GM23248 (cell line): Measurements from ENCODE around the gene CAMK2D. TPM values are rescaled to one million over a fixed set of nuclear protein-coding genes. Genes with fewer than 3 reads are reported as not detected.

Experiments used
- DNase-seq: peaks from one replicate; pipeline ENCODE4 v3.0.0-alpha.2; 2015
- H2AFZ ChIP-seq: fragments of 200-600 bp; sonication (generic); 2 replicates; pipeline ENCODE4 v1.6.1; 2016; ENCODE audit warnings: antibody characterized with exemption
- H3F3A ChIP-seq: fragments of 200-600 bp; sonication (generic); 2 replicates; pipeline ENCODE4 v1.6.1; 2016; ENCODE audit warnings: mild to moderate bottlenecking, antibody characterized with exemption, mixed run types; ENCODE audit not compliant: insufficient read depth
- H3K27ac ChIP-seq: fragments of 200-600 bp; sonication (generic); 2 replicates; pipeline ENCODE4 v1.5.1; 2016; ENCODE audit warnings: mild to moderate bottlenecking
- H3K27me3 ChIP-seq: fragments of 200-600 bp; sonication (generic); replicated peaks from 2 replicates; pipeline ENCODE4 v1.6.1; 2016; ENCODE audit warnings: mild to moderate bottlenecking; ENCODE audit not compliant: insufficient read depth
- H3K36me3 ChIP-seq: fragments of 200-600 bp; sonication (generic); 2 replicates; pipeline ENCODE4 v1.6.1; 2016; ENCODE audit warnings: low read depth, mild to moderate bottlenecking
- H3K4me1 ChIP-seq: fragments of 200-600 bp; sonication (generic); 2 replicates; pipeline ENCODE4 v1.6.1; 2016; ENCODE audit warnings: mild to moderate bottlenecking; ENCODE audit not compliant: insufficient read depth
- H3K4me2 ChIP-seq: fragments of 200-600 bp; sonication (generic); one replicate; pipeline ENCODE4 v1.6.1; 2016; ENCODE audit warnings: mild to moderate bottlenecking; ENCODE audit not compliant: unreplicated experiment
- H3K4me3 ChIP-seq: fragments of 200-600 bp; sonication (generic); 2 replicates; pipeline ENCODE4 v1.5.1; 2016; ENCODE audit warnings: mild to moderate bottlenecking
- H3K79me2 ChIP-seq: fragments of 200-600 bp; sonication (generic); 2 replicates; pipeline ENCODE4 v1.6.1; 2016; ENCODE audit warnings: mild to moderate bottlenecking; ENCODE audit not compliant: insufficient read depth
- H3K9ac ChIP-seq: fragments of 200-600 bp; sonication (generic); 2 replicates; pipeline ENCODE4 v1.6.1; 2016; ENCODE audit warnings: mild to moderate bottlenecking
- H3K9me2 ChIP-seq: fragments of 200-600 bp; sonication (generic); 2 replicates; pipeline ENCODE4 v1.6.1; 2016; ENCODE audit warnings: mixed run types, mild to moderate bottlenecking, moderate library complexity; ENCODE audit not compliant: insufficient read depth
- H3K9me3 ChIP-seq: fragments of 200-600 bp; sonication (generic); one replicate; pipeline ENCODE4 v1.6.1; 2017; ENCODE audit warnings: low read depth
- H4K20me1 ChIP-seq: fragments of 200-600 bp; sonication (generic); 2 replicates; pipeline ENCODE4 v1.6.0; 2016; ENCODE audit not compliant: insufficient read depth
- EZH2 ChIP-seq: fragments of 200-600 bp; sonication (generic); IDR thresholded peaks from 2 replicates; pipeline ENCODE4 v1.6.1; 2018; ENCODE audit warnings: antibody characterized with exemption, mild to moderate bottlenecking; ENCODE audit not compliant: insufficient read depth, poor library complexity, severe bottlenecking
- EZH2phosphoT487 ChIP-seq: fragments of 200-600 bp; sonication (generic); IDR thresholded peaks from 2 replicates; pipeline ENCODE4 v1.6.1; 2018; ENCODE audit warnings: antibody characterized with exemption, moderate library complexity, mild to moderate bottlenecking, low read depth; ENCODE audit not compliant: insufficient read depth
- WGBS, 2 experiments: methylation state at CpG; one replicate each; pipeline ENCODE4 v1.1.6; 2015 to 2017; ENCODE audit warnings: low lambda C conversion rate in 2 of 2, low coverage in 1 of 2; ENCODE audit errors: missing lambda C conversion rate in 2 of 2; 5-methylcytosine and 5-hydroxymethylcytosine counted together
- in situ Hi-C: fragments of 300-500 bp; cut with MboI; formaldehyde crosslinking; loops from 2 replicates; pipeline ENCODE4 v1.15.0; 2020
- polyA plus RNA-seq: library from polyadenylated mRNA; unstranded; fragments of >200 nt; fragmentation: Nextera tagmentation; extraction: Ambion mirVana; gene quantifications from 2 replicates; pipeline ENCODE4 v1.2.1, GENCODE V29; 2016
- total RNA-seq: library from RNA; depleted of rRNA; stranded (reverse); fragments of >200 nt; shearing (Covaris generic); gene quantifications from 2 replicates; pipeline ENCODE4 v1.2.3, GENCODE V29; 2014

Gene CAMK2D
- total and polyA plus RNA-seq, 2 experiments from 2014 or later = 78.8 to 94.5 TPM

GRCh38 chr4:113745711-113746110 is 15.8 kb downstream of the CAMK2D start:
- Histone ChIP-seq H3K36me3 (peaks cover 26% of the 10 kb centered on the region; the same call in 1 of the 2 replicates), H3K9me2 (no peaks in the 10 kb centered on the region), H4K20me1 (no peaks in the 10 kb centered on the region; the same call in 1 of the 2 replicates), H3K9me3 (no peaks in the 10 kb centered on the region), H3K27ac (no peak overlapping the region), H3K27me3 (no peaks in the 10 kb centered on the region), H3K9ac (no peak overlapping the region), H3F3A (no peaks in the 10 kb centered on the region), H3K4me3 (no peak overlapping the region), H3K4me2 (no peak overlapping the region), H2AFZ (no peak overlapping the region), H3K79me2 (peaks cover 97% of the 10 kb centered on the region), H3K4me1 (peaks cover 14% of the 10 kb centered on the region)
- TF ChIP-seq EZH2 (no peak), EZH2phosphoT487 (no peak)
- in situ Hi-C loops = no loop called here
- 100% methylated on average over 2 of the region's 2 CpGs for WGBS, 2 experiments
- no peak for DNase-seq

GRCh38 chr4:113744667-113745240 is 16.8 kb downstream of the CAMK2D start:
- DNase-seq = no peak
- Histone ChIP-seq H3K4me1 (peaks cover 14% of the 10 kb centered on the region), H3F3A (0 out of 2 replicates have a peak, but pooled peaks cover 6% of the 10 kb centered on the region), H4K20me1 (no peaks in the 10 kb centered on the region; the same call in 1 of the 2 replicates), H3K36me3 (peaks cover 22% of the 10 kb centered on the region; the same call in 1 of the 2 replicates), H3K27me3 (no peaks in the 10 kb centered on the region), H3K9ac (no peak overlapping the region), H3K4me2 (no peak overlapping the region), H3K9me2 (no peaks in the 10 kb centered on the region), H3K9me3 (no peaks in the 10 kb centered on the region), H3K79me2 (peaks cover 97% of the 10 kb centered on the region), H3K27ac (no peak overlapping the region), H3K4me3 (no peak overlapping the region), H2AFZ (no peak overlapping the region)
- in situ Hi-C loops = no loop called here
- TF ChIP-seq EZH2 (no peak), EZH2phosphoT487 (no peak)
- 99% methylated on average over 4 of the region's 4 CpGs for WGBS, 2 experiments

GRCh38 chr4:113743690-113744089 is 17.8 kb downstream of the CAMK2D start:
- DNase-seq = no peak
- 98 to 99% methylated on average over 6 of the region's 6 CpGs for WGBS, 2 experiments
- Histone ChIP-seq H3K4me1 (peaks cover 19% of the 10 kb centered on the region), H3F3A (peaks cover 16% of the 10 kb centered on the region; the same call in 1 of the 2 replicates), H3K4me3 (no peak overlapping the region), H3K9ac (no peak overlapping the region), H4K20me1 (no peaks in the 10 kb centered on the region; the same call in 1 of the 2 replicates), H3K9me2 (no peaks in the 10 kb centered on the region), H3K27ac (no peak overlapping the region), H3K27me3 (no peaks in the 10 kb centered on the region), H2AFZ (no peak overlapping the region), H3K79me2 (peaks cover 99% of the 10 kb centered on the region), H3K36me3 (peaks cover 22% of the 10 kb centered on the region; the same call in 1 of the 2 replicates), H3K9me3 (no peaks in the 10 kb centered on the region), H3K4me2 (no peak overlapping the region)
- TF ChIP-seq EZH2phosphoT487 (no peak), EZH2 (no peak)
- in situ Hi-C loops = no loop called here

GRCh38 chr4:113742643-113743042 is 18.9 kb downstream of the CAMK2D start:
- H3K27ac ChIP-seq = peak overlapping the region; percentile 6; the same call in 1 of the 2 replicates
- H3K36me3 ChIP-seq = peaks cover 14% of the 10 kb centered on the region; the same call in 1 of the 2 replicates
- H3K4me3 ChIP-seq = 0 out of 2 replicates have a peak overlapping the region, but pooled peaks have one; percentile 8
- no peak overlapping the region for H3K9ac ChIP-seq
- TF ChIP-seq EZH2 (no peak), EZH2phosphoT487 (no peak)
- in situ Hi-C loops = no loop called here
- no peak for DNase-seq
- H4K20me1 ChIP-seq = no peaks in the 10 kb centered on the region
- peaks cover 24% of the 10 kb centered on the region for H3K4me1 ChIP-seq
- no peaks in the 10 kb centered on the region for H3K9me3 ChIP-seq
- H3K4me2 ChIP-seq = peak overlapping the region; percentile 41
- H3K27me3 ChIP-seq = no peaks in the 10 kb centered on the region
- H3F3A ChIP-seq = peaks cover 18% of the 10 kb centered on the region; the same call in 1 of the 2 replicates
- no peak overlapping the region for H2AFZ ChIP-seq
- 63% methylated on average over 2 of the region's 2 CpGs for WGBS, 2 experiments
- peaks cover 96% of the 10 kb centered on the region for H3K79me2 ChIP-seq
- H3K9me2 ChIP-seq = no peaks in the 10 kb centered on the region
